HUDEP-2 (cell line): ENCODE measurements around the gene KISS1R.

Source experiments
- DNase-seq, 76 experiments: peaks; one replicate each; lab custom pipeline; 2025; ENCODE audit not compliant: unreplicated experiment in 76 of 76; lab: John Stamatoyannopoulos, UW

Gene KISS1R

DNA sequence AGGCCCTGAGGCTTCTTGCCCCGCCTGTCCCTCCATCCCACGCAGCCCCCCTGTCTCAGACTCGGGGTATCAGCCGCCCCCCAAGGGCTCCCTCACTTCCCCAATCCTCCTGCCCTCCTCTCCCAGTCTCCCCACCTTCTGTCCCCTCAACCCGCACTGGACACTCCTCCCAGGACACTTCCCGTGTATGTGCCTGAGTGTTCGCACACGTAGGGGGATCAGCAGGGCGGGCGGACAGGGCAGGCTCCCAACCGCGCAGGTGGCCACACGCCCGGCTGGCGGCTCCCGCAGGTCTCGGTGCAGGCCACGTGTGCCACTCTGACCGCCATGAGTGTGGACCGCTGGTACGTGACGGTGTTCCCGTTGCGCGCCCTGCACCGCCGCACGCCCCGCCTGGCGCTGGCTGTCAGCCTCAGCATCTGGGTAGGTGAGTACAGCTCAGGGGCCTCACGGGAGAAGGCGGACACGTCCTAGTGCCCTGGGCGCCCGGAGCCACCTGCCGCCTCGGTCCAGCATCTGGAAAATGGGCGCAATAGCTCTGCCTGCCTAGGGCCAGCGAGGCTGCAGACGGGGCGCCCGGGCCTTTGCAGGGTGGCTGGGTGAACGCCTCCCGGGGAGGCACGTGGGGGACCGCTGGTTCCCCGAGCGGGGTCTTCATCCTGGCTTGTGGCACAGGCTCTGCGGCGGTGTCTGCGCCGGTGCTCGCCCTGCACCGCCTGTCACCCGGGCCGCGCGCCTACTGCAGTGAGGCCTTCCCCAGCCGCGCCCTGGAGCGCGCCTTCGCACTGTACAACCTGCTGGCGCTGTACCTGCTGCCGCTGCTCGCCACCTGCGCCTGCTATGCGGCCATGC, 2.3 kb downstream of the KISS1R start:
- DNase-seq, result no peak

DNA sequence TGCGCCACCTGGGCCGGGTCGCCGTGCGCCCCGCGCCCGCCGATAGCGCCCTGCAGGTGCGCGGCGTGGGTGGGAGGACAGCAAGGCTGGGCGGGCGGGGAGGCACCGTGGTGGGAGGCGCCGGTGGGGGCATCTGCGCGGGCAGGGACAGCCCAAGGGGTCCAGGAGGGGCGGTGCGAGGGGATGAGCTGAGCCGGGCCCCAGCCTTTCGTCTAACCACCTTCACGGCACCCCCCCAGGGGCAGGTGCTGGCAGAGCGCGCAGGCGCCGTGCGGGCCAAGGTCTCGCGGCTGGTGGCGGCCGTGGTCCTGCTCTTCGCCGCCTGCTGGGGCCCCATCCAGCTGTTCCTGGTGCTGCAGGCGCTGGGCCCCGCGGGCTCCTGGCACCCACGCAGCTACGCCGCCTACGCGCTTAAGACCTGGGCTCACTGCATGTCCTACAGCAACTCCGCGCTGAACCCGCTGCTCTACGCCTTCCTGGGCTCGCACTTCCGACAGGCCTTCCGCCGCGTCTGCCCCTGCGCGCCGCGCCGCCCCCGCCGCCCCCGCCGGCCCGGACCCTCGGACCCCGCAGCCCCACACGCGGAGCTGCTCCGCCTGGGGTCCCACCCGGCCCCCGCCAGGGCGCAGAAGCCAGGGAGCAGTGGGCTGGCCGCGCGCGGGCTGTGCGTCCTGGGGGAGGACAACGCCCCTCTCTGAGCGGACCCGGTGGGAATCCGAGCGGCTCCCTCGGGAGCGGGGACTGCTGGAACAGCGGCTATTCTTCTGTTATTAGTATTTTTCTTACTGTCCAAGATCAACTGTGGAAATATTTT, 3.1 kb downstream of the KISS1R start:
- DNase-seq, result peak in 48 of 76 experiments; percentile 18 to 78 (median 44)

- peak in 5 of 76 experiments; percentile 23 to 45 (median 26) for DNase-seq
These were observed 7.5 kb downstream of the KISS1R start for GRCh38 chr19:924553-925086.

- peak in 44 of 76 experiments; percentile 39 to 91 (median 75) for DNase-seq
These were observed 8.0 kb downstream of the KISS1R start for GRCh38 chr19:925087-925525.

DNA sequence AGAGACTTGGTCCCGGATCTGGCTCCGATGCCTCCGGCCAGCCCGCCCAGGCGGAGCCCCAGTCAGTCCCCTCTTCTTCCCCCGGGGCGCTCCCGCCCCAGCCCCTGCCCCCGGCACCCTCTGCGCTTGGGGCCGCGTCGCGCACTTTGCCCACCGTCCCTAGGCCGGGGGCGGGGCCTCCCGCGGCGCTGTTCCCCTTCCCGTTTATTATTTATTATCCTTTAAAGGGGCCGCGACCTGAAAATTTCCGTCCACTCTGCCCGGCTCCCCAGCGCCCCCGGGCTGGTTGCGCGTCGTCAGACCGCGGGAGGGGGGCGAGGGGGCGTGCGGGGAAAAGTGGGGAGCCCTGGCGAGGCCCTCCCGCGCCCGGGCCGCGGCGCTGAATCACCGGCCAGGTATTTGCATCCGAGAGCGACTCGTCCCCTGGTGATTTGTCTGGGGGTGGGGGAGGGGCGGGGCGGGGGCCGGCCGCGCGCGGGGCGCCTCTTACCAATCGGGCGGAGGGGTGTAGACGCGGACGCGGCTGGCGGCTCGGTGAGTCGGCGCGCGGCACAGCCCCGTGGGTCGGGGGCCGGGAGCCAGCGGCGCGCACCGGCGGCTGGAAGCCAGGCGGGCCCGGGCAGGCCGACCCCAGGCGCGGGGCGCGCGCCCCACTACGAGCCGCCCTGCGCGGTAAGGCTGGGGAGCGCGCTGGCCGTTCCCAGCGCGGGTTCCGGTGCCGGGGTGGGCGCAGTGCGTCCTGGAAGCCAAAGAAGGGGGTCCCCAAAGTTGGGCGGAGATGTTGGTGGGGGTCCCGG, 8.6 kb downstream of the KISS1R start, which contains the start of gene ARID3A:
Gene ARID3A, plus strand, starts transcription at position 510 of the 797 bp plus-strand sequence. CDS start 3,494 bp downstream, outside the sequence.
- peak in 62 of 76 experiments; percentile 33 to 94 (median 75) for DNase-seq

DNA sequence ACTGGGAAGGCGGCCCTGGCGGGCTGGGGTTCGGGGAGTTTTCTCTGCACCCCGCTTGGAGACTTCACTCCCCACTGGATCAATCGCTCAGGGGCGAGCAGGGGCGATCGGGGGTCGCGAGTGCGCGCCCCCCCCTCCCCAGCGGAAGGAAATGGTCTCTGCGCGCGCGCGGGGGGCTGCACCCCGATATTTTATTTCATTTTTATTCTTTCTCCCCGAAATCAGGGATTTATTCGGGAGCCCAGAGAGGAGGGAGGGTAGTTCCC, 9.1 kb downstream of the KISS1R start:
- no peak for DNase-seq

- DNase-seq, result peak in 53 of 76 experiments; percentile 7 to 73 (median 55)
These were observed 9.6 kb downstream of the KISS1R start for GRCh38 chr19:926589-927350.

DNA sequence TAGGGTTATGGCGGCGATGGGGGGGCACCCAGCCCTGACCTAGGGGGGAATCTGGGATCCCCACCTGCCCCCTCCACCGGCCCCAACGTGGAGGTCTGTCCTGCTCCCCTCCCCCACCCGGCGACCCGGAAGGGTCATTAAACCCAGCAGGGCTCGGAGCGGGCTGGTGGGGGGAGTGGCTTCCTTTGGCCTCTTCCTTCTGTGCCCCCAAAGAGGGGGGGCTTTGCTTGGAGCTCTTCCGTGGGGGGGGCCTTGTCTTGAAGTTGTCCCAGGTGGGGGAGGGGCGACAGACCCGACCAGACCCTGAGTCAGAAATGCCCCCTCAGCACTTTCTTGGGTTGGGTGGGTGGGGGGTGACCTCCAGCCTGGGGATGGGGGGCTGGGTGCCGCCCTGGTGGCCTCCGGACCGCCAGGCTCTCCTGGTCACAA, 10.2 kb downstream of the KISS1R start:
- no peak for DNase-seq

- DNase-seq, result no peak
These were observed 10.8 kb downstream of the KISS1R start for GRCh38 chr19:927780-928401.

DNA sequence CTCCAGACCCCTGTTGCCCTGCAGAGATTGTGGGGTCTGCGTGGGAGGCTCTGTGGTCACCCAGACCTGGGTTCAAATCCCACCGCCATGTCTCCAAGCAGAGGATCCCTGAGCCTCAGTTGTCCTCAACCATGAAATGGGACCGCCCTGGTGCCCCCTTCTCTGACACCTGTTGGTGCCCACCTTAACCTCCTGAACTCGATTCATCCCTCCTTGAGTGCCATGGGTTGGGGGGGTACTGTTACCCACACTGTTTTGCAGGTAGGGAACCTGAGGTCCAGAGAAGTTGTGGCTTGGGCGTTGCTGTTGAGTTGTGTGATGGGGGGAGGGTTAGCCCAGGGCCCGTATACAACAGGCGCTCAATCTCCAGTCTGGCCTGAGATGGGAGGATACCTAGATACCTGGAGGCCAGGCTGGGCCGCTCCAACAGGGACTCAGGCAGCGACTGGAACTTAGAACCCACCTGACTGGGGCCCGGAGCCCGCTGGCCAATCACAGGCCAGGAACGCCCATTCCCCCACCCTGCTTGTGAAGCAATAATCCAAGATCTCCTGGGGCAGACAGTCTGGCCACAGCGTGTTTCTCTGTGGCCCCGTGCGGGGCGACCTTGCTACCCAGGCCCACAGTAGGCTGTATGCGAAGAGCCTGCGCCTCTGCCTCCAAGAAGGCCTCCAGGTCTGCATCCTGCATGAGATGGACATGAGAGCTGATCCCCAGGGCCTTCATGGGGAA, 11.5 kb downstream of the KISS1R start:
- no peak for DNase-seq

DNA sequence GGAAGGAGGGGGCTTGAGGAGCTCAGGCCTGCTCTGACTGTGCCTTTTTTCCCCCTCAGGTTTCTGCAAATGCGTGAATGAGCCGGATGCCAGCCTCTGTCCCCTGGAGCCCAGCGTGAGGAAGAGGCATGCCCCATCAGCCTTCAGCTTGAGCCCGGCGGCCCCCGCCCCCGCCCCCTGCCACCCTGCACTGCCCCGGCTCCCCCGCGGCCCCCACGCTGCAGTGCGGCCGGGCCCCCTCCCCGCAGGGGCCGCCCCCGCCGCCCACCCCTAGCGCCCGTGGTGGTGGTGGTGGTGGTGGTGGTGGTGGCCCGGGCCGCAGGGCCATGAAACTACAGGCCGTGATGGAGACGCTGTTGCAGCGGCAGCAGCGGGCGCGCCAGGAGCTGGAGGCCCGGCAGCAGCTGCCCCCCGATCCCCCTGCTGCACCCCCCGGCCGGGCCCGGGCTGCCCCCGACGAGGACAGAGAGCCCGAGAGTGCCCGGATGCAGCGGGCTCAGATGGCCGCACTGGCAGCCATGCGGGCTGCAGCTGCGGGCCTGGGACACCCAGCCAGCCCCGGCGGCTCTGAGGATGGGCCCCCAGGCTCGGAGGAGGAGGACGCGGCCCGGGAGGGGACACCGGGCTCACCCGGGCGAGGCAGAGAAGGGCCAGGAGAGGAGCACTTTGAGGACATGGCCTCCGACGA, 12.2 kb downstream of the KISS1R start:
- no peak for DNase-seq

GRCh38 chr19:929891-930258, 12.7 kb downstream of the KISS1R start:
- DNase-seq, result no peak

DNA sequence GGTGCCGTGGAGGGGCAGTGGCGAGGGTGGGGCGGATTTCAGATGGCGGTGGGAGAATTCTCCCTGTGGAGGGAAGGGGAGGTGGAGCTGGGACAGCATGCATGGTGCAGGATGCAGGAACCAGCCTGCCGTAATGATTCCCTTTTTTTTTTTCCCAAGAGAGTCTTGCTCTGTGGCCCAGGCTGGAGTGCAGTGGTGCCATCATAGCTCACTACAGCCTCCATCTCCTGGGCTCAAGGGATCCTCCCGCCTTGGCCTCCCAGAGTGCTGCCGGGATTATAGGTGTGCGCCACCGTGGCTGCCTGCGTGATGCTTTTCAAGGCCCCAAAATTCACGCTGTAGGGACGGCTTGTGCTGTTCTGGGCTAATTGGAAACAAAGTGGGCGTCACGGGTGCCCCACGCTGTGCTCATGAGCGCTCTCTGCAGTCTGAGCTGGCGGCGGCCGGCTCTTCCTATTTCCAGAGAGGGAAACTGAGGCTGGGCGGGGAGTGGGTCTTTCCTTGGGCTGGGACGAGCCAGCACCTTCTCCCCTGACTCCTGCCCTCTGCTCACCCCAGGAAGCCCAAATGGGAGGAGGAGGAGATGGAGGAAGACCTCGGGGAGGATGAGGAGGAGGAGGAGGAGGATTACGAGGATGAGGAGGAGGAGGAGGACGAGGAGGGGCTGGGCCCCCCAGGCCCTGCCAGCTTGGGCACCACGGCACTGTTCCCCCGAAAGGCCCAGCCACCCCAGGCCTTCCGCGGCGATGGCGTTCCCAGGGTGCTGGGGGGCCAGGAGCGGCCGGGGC, 14.9 kb downstream of the KISS1R start:
- DNase-seq, result no peak

DNA sequence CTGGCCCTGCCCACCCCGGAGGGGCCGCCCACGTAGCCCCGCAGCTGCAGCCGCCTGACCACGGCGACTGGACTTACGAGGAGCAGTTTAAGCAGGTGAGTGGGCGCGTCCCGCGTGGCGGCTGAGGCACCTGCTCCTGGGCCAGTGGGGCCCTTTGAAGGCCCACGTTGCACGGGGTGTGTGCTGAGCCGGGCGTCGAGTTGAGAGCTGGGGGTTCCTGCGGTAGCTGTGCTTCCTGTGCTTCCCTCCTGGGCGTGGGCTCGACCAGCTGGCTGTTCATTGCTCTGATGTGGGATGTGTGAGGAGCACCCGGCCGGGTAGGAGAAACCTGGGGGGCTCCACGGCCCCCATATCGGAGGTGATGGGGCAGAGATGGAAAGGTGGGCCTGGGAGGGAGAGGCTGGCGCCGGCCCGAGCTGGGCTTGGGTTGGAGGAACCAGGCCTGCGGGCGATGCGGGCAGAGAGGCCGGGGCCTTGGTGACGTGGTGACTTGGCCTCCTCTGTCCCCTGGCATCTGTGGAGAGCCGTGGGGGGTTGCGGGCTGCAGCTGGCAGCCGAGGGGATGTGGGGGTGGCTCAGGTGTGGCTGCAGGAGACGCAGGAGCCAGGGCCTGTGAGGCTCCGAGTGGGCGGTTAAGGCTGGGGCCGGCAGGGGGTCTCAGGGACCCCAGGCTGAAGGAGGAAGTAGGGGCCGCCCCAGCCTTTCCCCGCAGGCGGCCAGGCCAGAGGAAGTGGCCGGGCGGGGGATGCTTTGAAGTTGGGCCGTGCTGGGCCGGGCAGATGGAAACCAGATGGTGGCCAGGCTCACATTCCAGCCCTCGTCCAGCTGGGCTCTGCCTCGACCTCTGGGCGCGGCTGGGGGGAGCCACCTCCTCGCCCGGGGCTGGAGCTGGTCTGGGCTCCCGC, 15.8 kb downstream of the KISS1R start:
- no peak for DNase-seq

DNA sequence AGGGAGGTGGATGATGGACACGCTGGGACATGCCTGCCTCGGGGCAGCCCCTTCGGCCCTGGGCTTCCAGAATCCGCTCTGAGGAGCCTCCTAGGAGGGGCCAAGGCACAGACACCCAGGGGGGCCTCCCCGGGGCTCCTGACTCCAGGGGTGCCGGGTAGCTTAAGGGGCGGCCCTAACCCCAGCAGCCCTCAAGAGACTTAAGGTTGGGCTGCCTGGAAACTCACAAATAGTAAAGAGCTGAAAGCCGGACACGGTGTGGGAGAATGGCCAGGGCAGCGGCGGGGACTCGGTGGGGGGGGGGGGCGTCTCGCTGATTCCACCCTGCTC, 16.4 kb downstream of the KISS1R start:
- DNase-seq, result no peak

- DNase-seq, result no peak
These were observed 17.2 kb downstream of the KISS1R start for GRCh38 chr19:934197-934840.
